Lower leg skin (tissue), 4 donors: ENCODE results near the gene PLAGL2. TPM values are rescaled to one million over a fixed set of nuclear protein-coding genes. Genes with fewer than 3 reads are reported as not detected.

ENCODE experiments used
- DNase-seq, 2 donors: peaks; one replicate each; pipeline ENCODE4 v3.0.0-alpha.2; 2019; ENCODE audit warnings: low spot score in 2 of 2
- H3K4me3 ChIP-seq: fragments of 200-600 bp; sonication (generic); 2 replicates; pipeline ENCODE4 v1.5.1; 2017; ENCODE audit warnings: mild to moderate bottlenecking, low read depth; ENCODE audit not compliant: poor library complexity, severe bottlenecking
- POLR2A ChIP-seq, 2 donors: fragments of 450-650 bp; IDR thresholded peaks; one replicate each; pipeline ENCODE4 v1.6.1; 2016 to 2017; ENCODE audit warnings: antibody characterized with exemption in 2 of 2, mild to moderate bottlenecking in 1 of 2, moderate library complexity in 1 of 2
- whole genome bisulfite sequencing, 2 donors: methylation state at CpG; one replicate each; pipeline ENCODE4 v1.1.5; 2018; 5-methylcytosine and 5-hydroxymethylcytosine counted together
- intact Hi-C: fragments of 100-400 bp; cut with DNase I; formaldehyde crosslinking; loops from one replicate; pipeline ENCODE4 v1.15.0; 2023; ENCODE audit warnings: low total_unique reads
- total RNA-seq, 4 donors: library from RNA; depleted of rRNA; stranded (reverse); fragments of >200 nt; gene quantifications; one replicate each; pipeline ENCODE4 v1.1.0, GENCODE V29; 2016
- TF ChIP-seq, protein P1 (sequence below), 3 donors: fragments of 450-650 bp; IDR thresholded peaks; one replicate each; pipeline ENCODE4 v1.5.1; 2016; ENCODE audit warnings: antibody characterized with exemption in 3 of 3, mild to moderate bottlenecking in 3 of 3, moderate library complexity in 2 of 3

Gene PLAGL2
- total RNA-seq, 4 donors from 2014 or later: 10.5 to 12.1 (median 11.7) TPM

DNA sequence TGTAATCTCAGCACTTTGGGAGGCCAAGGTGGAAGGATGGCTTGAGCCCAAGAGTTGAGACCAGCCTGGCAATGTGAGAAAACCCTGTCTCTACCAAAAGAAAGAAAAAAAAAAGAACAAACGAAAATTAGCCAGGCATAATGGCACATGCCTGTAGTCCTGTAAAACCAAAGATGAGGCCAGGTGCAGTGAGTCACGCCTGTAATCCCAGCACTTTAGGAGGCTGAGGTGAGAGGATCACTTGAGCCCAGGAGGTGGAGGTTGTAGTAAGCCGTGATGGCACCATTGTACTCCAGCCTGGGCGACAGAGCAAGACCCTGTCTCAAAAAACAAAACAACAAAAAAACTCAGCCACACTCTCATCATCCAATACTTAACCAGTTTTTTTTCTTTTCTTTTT lies 37.4 kb upstream of the PLAGL2 start:
- 85 to 86% methylated on average over 4 of the region's 4 CpGs for WGBS, 2 donors
- intact Hi-C loops: no loop called here
- no peak for TF ChIP-seq POLR2A (IDR thresholded peaks at IDR 0.05)
- TF ChIP-seq, protein P1, sequence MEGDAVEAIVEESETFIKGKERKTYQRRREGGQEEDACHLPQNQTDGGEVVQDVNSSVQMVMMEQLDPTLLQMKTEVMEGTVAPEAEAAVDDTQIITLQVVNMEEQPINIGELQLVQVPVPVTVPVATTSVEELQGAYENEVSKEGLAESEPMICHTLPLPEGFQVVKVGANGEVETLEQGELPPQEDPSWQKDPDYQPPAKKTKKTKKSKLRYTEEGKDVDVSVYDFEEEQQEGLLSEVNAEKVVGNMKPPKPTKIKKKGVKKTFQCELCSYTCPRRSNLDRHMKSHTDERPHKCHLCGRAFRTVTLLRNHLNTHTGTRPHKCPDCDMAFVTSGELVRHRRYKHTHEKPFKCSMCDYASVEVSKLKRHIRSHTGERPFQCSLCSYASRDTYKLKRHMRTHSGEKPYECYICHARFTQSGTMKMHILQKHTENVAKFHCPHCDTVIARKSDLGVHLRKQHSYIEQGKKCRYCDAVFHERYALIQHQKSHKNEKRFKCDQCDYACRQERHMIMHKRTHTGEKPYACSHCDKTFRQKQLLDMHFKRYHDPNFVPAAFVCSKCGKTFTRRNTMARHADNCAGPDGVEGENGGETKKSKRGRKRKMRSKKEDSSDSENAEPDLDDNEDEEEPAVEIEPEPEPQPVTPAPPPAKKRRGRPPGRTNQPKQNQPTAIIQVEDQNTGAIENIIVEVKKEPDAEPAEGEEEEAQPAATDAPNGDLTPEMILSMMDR (IDR thresholded peaks at IDR 0.05): no peak
- H3K4me3 ChIP-seq: no peak overlapping the region
- no peak for DNase-seq

DNA sequence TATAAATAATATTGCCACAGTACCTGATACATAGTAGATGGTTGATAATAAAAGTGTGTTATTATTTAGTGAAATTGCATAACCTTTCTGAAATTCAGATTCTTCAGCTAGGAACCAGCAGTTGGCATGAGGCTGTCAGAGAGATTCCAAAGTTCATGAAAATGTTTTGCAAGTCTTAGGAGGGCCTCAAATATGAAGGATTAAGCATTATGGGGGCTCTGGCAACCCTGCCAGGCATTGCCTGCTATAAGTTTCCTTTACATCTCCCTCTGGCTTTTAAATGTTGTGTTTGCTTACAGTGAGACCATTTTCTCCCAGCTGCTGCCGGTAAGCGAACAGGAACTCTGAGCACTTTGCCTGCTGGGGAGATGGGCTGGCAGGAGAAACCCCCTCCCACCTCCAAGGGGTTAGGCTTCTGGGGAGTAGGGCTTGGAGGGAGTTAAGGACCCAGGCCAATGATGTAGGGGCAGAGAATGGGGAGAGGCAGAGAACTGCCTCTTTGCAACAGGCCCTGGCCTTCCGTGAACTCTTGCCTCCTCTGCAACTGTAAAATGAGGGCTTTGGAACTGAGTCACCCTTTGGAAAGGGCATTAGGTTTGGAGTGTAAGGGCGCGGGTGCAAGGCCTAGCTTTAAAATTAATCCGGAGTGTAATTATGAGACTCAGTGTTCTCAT lies 36.7 kb upstream of the PLAGL2 start:
- 84 to 93% methylated on average over 6 of the region's 6 CpGs for WGBS, 2 donors

DNA sequence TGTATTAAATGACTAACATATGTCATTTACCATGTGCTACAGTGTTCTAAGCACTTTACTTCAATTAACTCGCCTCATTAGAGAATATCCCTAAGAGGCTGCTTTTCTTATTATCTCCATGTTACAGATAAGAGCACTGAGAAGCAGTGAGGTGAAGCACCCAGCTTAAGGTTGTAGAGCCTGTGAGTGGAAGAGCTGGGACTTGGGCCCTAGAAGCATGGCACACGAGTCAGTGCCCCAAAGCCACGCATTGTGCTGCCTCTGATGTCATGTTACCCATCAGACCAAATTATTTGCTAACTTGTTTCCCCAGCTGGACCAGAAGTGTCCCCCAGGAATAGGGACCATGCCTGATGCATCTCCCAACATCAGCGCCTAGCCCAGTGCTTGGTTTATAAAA lies 34.3 kb upstream of the PLAGL2 start:
- 85 to 90% methylated on average over 4 of the region's 4 CpGs for WGBS, 2 donors
- no peak for TF ChIP-seq POLR2A (IDR thresholded peaks at IDR 0.05)
- TF ChIP-seq, protein P1 (IDR thresholded peaks at IDR 0.05): no peak
- H3K4me3 ChIP-seq: no peak overlapping the region
- intact Hi-C loops: no loop called here
- no peak for DNase-seq

More for the DNA sequence above, 36.7 kb upstream of the PLAGL2 start:
- intact Hi-C loops: no loop called here
- TF ChIP-seq, protein P1 (IDR thresholded peaks at IDR 0.05): no peak
- no peak for TF ChIP-seq POLR2A (IDR thresholded peaks at IDR 0.05)
- H3K4me3 ChIP-seq: no peak overlapping the region
- DNase-seq: no peak

DNA sequence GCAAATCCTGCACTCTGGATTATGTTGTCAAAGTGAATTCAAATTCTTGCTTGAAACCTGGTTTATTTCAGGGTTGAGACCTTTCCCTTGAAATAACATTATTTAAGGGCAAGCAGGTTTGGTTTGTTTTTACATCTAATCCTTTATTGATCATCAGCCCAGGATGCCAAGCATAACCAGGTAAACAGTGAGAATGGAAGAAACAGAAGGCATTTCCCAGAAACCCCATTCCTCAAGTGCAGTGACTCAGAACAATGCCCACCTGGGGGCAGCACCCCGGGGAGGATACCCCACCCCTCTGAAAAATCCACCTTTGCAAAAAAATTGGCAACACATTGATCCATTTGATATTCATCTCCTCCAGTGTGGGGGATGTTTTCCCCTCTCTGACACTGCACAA lies 32.7 kb upstream of the PLAGL2 start:
- DNase-seq: no peak
- 0% methylated on average over 1 of the region's 1 CpG for WGBS, 2 donors
- TF ChIP-seq, protein P1 (IDR thresholded peaks at IDR 0.05): no peak
- TF ChIP-seq POLR2A (IDR thresholded peaks at IDR 0.05): no peak
- no peak overlapping the region for H3K4me3 ChIP-seq
- intact Hi-C loops: no loop called here

DNA sequence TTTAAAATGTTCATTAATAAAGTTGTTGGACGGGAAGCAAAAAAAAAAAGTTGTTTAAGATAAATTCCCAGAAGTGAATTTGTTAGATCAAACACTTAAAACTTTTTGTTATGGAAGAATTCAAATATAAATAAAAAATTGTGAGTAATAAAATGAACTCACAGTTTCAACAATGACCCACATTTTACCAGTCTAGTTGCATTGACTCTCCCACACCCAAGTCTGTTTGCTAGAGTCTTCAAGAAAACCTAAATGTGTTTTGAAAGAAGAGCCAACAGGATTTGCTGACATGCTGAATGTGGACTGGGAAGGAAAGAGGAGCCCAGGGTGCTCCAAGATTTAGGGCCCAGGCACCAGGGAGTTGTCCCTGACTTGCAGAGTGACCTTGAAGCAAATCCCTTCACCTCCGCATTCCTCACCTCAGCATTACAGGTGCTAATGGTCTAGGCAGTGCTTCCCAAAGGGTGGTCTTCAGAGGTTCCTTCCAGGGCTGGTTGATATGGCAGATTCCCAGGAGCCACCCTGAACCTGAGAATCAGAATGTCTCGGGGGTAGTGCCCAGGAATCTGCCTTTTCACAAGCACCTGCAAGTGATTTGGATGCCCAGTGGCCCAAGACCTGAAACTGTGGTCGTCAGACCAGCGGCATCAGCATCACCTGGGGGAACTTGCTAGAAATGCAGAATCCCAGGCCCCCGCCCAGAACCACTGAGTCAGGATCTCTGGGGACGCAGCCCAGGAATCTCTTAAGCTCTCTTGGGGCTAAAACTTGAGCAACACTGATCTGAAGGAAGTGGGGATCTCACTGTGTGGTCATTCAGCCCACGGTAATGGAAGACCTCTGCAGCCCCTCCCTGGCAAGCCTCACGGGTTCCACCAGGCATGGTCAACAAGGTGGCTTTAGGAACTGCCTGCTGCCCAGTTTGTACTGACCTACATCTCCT lies 31.2 kb upstream of the PLAGL2 start:
- WGBS, 2 donors: 80 to 85% methylated on average over 5 to 9 of the region's 9 CpGs
- H3K4me3 ChIP-seq: no peak overlapping the region
- TF ChIP-seq, protein P1 (IDR thresholded peaks at IDR 0.05): no peak
- no peak for TF ChIP-seq POLR2A (IDR thresholded peaks at IDR 0.05)
- no peak for DNase-seq
- intact Hi-C loops: no loop called here
